Body of pancreas (tissue), 4 donors: ENCODE data around the gene KLHL26.

ENCODE experiments used
- POLR2A ChIP-seq, 3 donors: fragments of 450-650 bp; IDR thresholded peaks; one replicate each; pipeline ENCODE4 v1.6.1; 2016; ENCODE audit warnings: antibody characterized with exemption in 3 of 3, mild to moderate bottlenecking in 2 of 3
- TF ChIP-seq, protein P1 (sequence below), 7 experiments: fragments of 450-650 bp in 4 of 7; fragments of 200-600 bp in 3 of 7; sonication (generic) in 3 of 7; IDR thresholded peaks; one replicate each; pipeline ENCODE4 v1.5.1; 2016 to 2019; ENCODE audit warnings: antibody characterized with exemption in 7 of 7

DNA sequence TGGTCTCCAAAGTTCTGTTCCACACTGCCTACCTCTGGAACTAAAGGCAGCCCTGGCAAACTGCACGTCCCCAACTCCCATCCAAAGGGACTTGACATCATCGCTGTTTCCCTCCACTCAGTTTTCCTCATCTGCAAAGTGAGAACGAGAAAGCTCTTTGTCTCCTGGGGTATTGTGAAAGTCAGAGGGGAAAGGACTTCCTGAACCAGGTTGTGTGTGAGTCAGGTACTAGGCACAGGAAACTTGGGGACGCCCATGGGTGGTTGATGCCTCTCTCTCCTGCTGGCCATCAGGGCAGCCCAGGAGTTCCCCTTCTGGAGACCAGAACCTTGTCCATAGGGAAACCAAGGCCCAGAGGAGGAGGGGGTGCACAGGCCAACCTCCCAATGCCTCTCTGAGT, 35.0 kb upstream of the KLHL26 start:
- TF ChIP-seq, protein P1, sequence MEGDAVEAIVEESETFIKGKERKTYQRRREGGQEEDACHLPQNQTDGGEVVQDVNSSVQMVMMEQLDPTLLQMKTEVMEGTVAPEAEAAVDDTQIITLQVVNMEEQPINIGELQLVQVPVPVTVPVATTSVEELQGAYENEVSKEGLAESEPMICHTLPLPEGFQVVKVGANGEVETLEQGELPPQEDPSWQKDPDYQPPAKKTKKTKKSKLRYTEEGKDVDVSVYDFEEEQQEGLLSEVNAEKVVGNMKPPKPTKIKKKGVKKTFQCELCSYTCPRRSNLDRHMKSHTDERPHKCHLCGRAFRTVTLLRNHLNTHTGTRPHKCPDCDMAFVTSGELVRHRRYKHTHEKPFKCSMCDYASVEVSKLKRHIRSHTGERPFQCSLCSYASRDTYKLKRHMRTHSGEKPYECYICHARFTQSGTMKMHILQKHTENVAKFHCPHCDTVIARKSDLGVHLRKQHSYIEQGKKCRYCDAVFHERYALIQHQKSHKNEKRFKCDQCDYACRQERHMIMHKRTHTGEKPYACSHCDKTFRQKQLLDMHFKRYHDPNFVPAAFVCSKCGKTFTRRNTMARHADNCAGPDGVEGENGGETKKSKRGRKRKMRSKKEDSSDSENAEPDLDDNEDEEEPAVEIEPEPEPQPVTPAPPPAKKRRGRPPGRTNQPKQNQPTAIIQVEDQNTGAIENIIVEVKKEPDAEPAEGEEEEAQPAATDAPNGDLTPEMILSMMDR (IDR thresholded peaks at IDR 0.05) = no peak
- no peak for TF ChIP-seq POLR2A (IDR thresholded peaks at IDR 0.05)
